HL-60 (cell line): ENCODE data around the gene AVPR2.

Source experiments
- DNase-seq, 2 experiments: peaks; one replicate each; pipeline ENCODE4 v3.0.0-alpha.2; 2010 to 2020; ENCODE audit warnings: low read depth in 1 of 2, low spot score in 1 of 2
- H3K27ac ChIP-seq: fragments of 250-450 bp; sonication (Bioruptor Pico); replicated peaks from 2 replicates; pipeline ENCODE4 v1.5.1; 2020; ENCODE audit warnings: mild to moderate bottlenecking, moderate library complexity
- H3K27me3 ChIP-seq: fragments of 250-450 bp; sonication (Bioruptor Pico); 2 replicates; pipeline ENCODE4 v1.5.1; 2021; ENCODE audit warnings: mild to moderate bottlenecking, moderate library complexity; ENCODE audit not compliant: insufficient read depth, poor library complexity, severe bottlenecking
- H3K4me3 ChIP-seq: replicated peaks from 2 replicates; pipeline ENCODE4 v1.5.1; 2011; ENCODE audit warnings: mild to moderate bottlenecking, control low read depth, low read length; ENCODE audit not compliant: insufficient read depth
- CTCF ChIP-seq: IDR thresholded peaks from one replicate; pipeline ENCODE4 v1.5.1; 2011; ENCODE audit warnings: low read length, control low read depth, inconsistent platforms; ENCODE audit not compliant: insufficient read depth
- GABPA ChIP-seq: IDR thresholded peaks from 2 replicates; pipeline ENCODE4 v1.6.1; 2012; ENCODE audit warnings: low read depth
- POLR2AphosphoS5 ChIP-seq: IDR thresholded peaks from 2 replicates; pipeline ENCODE4 v1.6.1; 2012; ENCODE audit warnings: low read depth
- SPI1 ChIP-seq: IDR thresholded peaks from 2 replicates; pipeline ENCODE4 v1.6.1; 2012; ENCODE audit warnings: low read depth, mild to moderate bottlenecking, borderline replicate concordance
- TF ChIP-seq, protein P1 (sequence below): IDR thresholded peaks from 2 replicates; pipeline ENCODE4 v1.6.1; 2012; ENCODE audit warnings: low read depth; ENCODE audit not compliant: insufficient replicate concordance

AVPR2 gene

GRCh38 chrX:153933748-153934147 is 29.3 kb downstream of the AVPR2 start:
- DNase-seq = no peak
- H3K27ac ChIP-seq = peak overlapping the region; percentile 74
- H3K27me3 ChIP-seq = no peaks in the 10 kb centered on the region

GRCh38 chrX:153934148-153934761 is 29.8 kb downstream of the AVPR2 start:
- TF ChIP-seq SPI1 (no peak), POLR2AphosphoS5 (no peak), CTCF (no peak), GABPA (no peak)
- TF ChIP-seq, protein P1, sequence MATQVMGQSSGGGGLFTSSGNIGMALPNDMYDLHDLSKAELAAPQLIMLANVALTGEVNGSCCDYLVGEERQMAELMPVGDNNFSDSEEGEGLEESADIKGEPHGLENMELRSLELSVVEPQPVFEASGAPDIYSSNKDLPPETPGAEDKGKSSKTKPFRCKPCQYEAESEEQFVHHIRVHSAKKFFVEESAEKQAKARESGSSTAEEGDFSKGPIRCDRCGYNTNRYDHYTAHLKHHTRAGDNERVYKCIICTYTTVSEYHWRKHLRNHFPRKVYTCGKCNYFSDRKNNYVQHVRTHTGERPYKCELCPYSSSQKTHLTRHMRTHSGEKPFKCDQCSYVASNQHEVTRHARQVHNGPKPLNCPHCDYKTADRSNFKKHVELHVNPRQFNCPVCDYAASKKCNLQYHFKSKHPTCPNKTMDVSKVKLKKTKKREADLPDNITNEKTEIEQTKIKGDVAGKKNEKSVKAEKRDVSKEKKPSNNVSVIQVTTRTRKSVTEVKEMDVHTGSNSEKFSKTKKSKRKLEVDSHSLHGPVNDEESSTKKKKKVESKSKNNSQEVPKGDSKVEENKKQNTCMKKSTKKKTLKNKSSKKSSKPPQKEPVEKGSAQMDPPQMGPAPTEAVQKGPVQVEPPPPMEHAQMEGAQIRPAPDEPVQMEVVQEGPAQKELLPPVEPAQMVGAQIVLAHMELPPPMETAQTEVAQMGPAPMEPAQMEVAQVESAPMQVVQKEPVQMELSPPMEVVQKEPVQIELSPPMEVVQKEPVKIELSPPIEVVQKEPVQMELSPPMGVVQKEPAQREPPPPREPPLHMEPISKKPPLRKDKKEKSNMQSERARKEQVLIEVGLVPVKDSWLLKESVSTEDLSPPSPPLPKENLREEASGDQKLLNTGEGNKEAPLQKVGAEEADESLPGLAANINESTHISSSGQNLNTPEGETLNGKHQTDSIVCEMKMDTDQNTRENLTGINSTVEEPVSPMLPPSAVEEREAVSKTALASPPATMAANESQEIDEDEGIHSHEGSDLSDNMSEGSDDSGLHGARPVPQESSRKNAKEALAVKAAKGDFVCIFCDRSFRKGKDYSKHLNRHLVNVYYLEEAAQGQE = no peak
- no peak for DNase-seq
- Histone ChIP-seq H3K27ac (peak overlapping the region; percentile 74), H3K4me3 (peak overlapping the region; percentile 76), H3K27me3 (no peaks in the 10 kb centered on the region)

More at GRCh38 chrX:153933748-153934147, 29.3 kb downstream of the AVPR2 start:
- H3K4me3 ChIP-seq = peak overlapping the region; percentile 76
- TF ChIP-seq GABPA = no peak
- TF ChIP-seq SPI1 = no peak
- TF ChIP-seq, protein P1 = no peak
- TF ChIP-seq CTCF = no peak
- no peak for TF ChIP-seq POLR2AphosphoS5

- Histone ChIP-seq H3K27ac (peak within 1 kb of the TSS; percentile 74), H3K4me3 (peak within 1 kb of the TSS; percentile 76), H3K27me3 (no peaks in the 10 kb centered on the region)
- 0 out of 2 replicates have a peak, but pooled peaks have one; percentile 23 for TF ChIP-seq GABPA
- TF ChIP-seq, protein P1 = no peak
- TF ChIP-seq SPI1 = no peak
- peak; percentile 50 to 58 for DNase-seq
Measured at GRCh38 chrX:153934762-153935325, 30.4 kb downstream of the AVPR2 start, which contains the start of gene NAA10. NAA10 (minus strand) TSS chrX:153935037; CDS start chrX:153934904, 133 bp downstream.
